GM18868 (cell line): ENCODE data around the gene FRYL.
A peak's percentile ranks its signal among the peaks of the same experiment; 100 is the strongest.
"Not testable (repeated sequence)": the region's sequence is repeated elsewhere in the genome, so short reads cannot be mapped to it uniquely, and the experiment has no call there.

Experiments
- ATAC-seq: cut with Tn5 transposase; IDR thresholded peaks from one replicate; pipeline ENCODE4 v1.9.1; 2021; ENCODE audit warnings: mild to moderate bottlenecking, moderate library complexity; ENCODE audit not compliant: unreplicated experiment

Gene FRYL

GRCh38 chr4:48786549-48786948 is 6.5 kb upstream of the FRYL start:
- no peak for ATAC-seq

GRCh38 chr4:48785302-48785701 is 5.2 kb upstream of the FRYL start:
- no peak for ATAC-seq

- ATAC-seq = no peak
These were observed 1.9 kb upstream of the FRYL start for GRCh38 chr4:48781968-48782367.

DNA sequence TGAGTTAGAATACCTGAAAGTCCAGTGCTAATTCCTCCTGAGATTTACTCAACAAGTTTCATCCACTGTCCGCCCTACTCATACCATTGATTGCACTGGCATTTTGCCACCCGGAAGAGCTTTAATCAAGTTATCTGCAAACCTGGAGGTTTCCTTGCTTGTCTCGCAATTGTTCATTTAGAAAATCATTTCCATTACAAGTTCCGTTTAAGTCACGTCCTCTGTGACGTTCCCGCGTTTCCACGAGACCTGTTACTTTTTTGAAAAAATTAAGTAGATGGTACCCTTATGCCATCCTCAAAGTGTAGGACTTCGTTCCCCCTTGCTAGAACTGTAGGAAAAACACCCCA is 761 bp upstream of the FRYL start:
- no peak for ATAC-seq

DNA sequence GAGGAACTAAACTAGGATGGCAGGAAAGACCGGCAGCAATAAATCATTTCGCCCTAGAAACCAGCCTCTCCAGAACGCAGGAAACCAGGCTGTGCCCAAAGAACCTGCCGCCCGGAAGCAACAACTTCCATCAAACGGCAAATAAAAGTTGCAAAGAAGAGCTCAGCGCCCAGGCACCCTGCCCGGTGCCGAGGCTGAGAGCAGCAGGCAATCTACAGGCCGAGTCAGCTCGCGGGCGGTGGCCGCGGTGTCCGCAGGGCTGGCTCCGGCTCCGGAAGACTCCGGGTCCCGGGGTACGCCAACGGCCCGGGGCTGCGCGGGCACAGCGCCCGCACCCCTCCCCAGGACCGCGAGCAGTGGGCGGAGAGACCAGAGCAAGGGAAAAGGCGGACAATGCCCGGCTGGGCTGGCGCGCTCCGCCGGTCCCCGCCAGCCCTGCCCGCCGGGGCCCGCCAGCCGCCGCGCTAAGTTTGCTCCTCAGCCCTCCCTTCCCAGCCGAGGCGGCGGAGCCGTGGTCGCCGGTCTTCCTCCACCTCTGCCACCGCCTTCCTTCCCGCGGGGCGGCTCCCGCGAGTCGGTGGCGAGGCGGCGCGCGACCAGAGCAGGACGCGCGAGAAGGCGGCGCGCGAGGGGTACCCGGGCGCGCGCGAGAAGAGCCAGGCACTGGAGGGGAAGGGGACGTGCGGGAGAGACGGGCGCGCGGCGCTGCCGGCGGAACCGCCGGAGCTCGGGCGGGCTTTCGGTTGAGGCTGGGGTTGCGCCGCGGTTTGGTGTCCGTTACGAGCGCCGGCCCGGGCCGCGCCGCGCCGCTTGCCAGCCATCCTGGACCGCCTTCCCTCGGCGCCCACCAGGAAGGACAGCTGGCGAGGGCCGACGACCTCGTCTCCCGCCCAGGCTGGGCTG is 733 bp downstream of the FRYL start:
- ATAC-seq = peak; percentile 41

- no peak for ATAC-seq
These were observed 1.5 kb downstream of the FRYL start for GRCh38 chr4:48778431-48779094.

DNA sequence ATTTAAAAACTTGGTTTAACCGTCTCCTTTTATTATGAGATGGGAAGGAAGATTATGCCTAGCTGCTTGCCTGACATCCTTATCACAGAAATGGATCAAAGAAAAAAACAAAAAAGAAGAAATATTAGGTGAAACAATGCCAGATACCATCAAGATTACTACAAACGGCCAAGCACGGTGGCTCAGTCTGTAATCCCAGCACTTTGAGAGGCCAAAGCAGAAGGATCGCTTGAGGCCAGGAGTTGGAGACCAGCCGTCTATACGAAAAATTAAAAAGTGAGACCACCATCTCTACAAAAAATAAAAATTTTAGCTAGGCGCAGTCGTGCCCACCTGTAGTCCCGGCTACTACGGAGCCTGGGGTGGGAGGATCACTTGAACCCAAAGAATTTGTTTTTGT is 2.3 kb downstream of the FRYL start:
- no peak for ATAC-seq

DNA sequence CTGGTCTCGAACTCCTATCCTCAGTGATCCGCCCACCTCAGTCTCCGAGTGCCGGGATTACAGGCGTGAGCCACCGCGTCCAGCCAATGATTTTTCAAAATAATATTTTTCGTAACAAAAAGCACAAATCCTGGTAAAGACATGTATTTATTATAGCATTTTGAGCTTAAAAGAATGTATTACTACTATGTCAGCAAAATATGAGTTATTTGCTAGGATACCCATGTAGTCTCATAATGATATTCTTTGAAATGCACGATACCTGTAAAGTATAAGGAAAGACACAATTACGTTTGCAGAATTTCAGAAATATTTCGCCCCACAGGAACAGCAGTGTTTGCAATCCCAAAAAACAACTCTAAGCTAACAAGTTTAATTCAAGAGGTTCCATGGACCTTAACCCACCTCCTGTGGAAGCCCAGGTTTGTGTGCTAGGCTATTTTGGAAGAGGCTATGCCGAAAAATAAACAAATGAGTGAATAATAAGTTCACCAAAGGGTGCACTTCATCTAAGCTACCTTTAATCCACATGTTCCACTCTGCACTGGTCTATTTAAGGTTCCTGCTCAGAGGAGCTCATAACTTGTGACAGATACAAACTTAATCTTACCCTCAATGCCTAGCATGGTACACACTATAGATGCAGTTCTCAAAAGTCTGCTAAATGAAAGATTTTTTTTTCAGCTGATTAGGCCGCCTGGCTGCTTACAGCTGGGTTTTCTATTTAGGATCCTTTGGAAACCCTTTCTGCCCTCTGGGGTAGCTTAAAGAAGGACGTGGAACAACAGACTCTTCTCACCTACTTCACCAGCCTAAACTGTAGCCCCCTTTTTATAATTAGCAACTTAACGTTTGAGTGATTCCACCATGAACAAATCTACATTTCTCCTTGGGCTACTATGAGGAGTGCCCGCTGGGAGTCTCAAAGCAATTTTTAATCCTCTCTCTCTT is 5.0 kb downstream of the FRYL start:
- ATAC-seq = no peak

DNA sequence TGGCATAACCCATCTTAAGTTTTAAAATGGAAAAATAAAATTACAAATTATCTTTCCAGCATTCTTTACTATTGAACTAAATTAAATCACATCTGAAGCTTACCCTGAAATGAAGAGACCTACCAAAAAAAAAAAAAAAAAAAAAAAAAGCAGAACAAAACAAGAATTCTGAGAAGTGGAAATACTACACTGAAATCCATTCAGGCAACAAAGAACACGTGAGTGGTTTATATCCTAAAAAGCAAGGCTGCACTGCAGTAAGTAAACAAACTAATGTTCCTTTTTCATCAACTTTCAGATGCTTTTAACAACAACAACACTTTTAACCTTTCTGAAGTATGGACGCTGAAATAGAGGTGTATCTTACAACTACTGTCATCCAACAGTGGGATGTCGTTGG is 7.5 kb downstream of the FRYL start:
- ATAC-seq = no peak

DNA sequence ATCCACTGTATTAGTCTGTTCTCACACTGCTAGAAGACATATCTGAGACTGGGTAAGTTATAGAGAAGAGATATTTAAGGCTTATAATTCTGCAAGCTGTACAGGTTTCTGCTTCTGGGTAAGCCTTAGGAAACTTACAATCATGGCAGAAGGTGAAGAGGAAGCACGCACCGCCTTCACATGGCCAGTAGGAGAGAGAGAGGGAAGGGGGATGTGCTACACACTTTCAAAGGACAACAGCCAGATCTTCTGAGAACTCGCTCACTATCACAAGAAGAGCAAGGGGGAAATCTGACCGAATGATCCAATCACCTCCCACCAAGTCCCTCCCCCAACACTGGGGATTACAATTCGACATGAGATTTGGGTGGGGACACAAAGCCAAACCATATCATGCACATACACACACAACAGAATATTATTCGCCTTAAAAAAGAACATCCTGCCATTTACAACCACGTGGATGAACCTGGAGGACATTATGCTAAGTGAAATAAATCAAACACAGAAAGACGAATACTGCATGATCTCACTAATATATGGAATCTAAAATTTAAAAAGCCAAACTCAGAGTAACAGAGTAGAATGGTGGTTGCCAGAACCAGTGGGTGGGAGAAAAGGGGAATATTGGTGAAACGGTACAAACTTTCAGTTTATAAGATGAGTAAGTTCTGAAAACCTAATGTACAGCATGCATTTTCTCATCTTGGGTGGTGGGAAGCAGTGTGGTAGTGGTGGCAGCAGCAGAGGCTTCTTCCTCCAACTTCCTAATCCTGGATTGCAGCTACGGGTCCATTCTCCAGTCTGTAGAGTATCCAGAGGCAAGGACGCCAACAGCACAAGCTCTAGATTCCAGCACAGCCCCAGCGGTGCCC is 12.8 kb downstream of the FRYL start:
- ATAC-seq = no peak

DNA sequence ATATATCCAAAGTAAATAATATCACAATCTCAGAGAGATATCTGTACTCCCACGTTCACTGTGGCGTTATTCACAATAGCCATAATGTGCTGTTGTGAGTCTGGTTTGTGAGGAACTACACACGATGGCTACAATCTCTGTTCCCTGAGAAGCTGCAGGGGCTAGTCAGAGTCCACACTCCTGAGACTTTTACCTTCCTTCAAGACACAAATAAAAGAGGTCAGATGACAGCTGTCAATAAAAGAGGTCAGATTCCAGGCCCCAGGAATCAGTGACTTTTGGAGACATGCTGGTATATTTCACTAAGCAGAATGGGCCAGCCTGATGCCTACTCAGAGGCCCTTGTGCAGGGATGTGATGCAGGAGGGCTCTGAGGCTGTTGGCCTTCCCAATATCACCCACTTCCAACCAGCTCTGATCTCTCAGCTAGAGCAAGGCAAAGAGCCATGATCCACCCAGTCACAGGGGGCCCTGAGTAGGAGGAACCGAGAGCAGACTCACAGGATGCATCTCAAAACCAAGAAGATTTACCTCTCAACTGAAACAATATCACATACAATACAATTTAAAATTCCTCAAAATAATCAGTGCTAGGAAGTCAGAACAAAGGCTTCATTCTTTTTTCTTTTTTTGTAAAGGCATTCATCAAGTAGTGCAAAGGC is 13.8 kb downstream of the FRYL start:
- ATAC-seq = peak; percentile 76

- no peak for ATAC-seq
These were observed 17.7 kb downstream of the FRYL start for GRCh38 chr4:48762408-48762807.

DNA sequence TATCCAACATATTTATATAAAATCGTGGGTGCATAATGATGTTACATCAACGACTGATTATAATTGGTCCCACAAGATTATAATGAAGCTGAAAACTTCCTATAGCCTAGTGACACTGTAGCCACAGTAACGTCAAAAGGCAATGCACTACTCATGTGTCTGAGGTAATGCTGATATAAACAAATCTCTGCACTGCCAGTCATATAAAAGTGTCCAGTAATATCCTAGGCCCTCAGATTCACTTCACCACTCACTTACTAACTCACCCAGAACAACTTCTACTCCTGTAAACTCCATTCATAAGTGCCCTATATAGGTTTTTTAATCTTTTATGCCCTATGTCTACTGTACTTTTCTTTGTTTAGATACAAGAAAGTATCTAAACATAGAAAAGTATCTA is 18.8 kb downstream of the FRYL start:
- no peak for ATAC-seq

GRCh38 chr4:48758703-48759102 is 21.4 kb downstream of the FRYL start:
- ATAC-seq = not testable (repeated sequence)

DNA sequence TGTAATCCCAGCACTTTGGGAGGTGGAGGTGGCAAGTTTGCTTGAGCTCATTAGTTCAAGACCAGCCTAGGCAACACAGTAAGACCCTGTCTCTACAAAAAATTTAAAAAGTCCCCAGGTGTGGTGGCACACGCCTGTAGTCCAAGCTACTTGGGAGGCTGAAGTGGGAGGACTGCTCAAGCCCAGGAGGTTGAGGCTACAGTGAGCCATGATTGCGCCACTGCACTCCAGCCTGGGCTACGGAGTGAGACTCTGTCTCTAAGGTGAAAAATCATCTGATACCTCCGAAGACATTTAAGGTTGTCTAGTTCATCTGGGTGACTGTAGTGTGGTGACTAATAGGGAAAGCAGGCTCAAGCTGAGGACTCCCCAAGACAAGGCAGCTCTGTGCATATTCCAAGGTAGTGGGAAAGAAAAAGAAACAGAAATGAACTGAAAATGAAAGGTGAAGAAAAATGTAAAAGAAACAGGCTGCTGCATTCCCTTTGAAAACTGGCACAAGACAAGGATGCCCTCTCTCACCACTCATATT is 23.3 kb downstream of the FRYL start:
- ATAC-seq = no peak

DNA sequence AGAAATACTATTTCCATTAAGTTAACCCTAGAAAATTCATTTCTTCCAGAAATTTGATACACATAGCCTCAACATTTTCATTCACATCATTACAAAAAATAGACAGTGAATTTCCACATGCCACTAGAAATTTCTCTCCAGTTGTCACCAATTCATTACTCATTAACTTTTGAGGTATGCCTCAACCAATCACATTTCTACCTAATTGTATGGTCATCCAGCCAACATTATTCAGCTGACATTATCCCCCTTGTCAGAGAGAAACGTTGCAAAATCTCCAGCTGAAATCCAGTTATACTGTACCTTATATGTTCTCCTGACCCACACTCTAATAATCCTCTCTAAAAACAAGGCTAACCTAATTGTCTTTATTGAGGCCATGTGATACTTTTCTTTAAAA is 24.8 kb downstream of the FRYL start:
- no peak for ATAC-seq

DNA sequence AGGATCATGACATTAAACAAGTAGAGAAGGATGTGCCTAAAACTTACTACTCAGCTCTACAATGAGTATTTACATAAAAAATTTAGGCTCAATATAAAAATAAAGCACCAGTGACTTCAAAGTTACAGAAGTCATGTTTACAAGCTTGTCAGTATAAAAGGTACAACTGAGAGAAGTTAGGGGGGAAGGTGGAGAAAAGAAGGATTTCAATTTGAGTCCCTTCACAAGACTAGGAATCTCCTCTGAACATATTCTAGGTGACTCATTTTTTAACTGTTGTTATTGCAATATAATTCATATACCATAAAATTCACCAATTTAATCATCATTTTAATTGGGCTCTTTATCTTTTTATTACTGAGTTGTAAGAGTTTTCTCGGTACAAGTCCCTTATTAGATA is 26.9 kb downstream of the FRYL start:
- no peak for ATAC-seq

- ATAC-seq = no peak
These were observed 27.4 kb downstream of the FRYL start for GRCh38 chr4:48752726-48753125.

GRCh38 chr4:48752246-48752645 is 27.8 kb downstream of the FRYL start:
- no peak for ATAC-seq
